NCI-H1048 (cell line): ENCODE results near the gene FYN.

ENCODE experiments used
- DNase-seq: peaks from one replicate; lab custom pipeline; 2025; lab: John Stamatoyannopoulos, UW

Gene FYN

GRCh38 chr6:111880181-111880888 is 7.1 kb upstream of the FYN start:
- DNase-seq = no peak

GRCh38 chr6:111875741-111876140 is 2.5 kb upstream of the FYN start:
- DNase-seq = no peak

GRCh38 chr6:111874025-111874415 is 768 bp upstream of the FYN start:
- no peak for DNase-seq

- no peak for DNase-seq
These were observed 663 bp downstream of the FYN start for GRCh38 chr6:111872401-111873177.

GRCh38 chr6:111871725-111872400 is 1.4 kb downstream of the FYN start:
- no peak for DNase-seq

- DNase-seq = no peak
These were observed 2.0 kb downstream of the FYN start for GRCh38 chr6:111871207-111871606.

GRCh38 chr6:111870742-111871064 is 2.5 kb downstream of the FYN start:
- DNase-seq = no peak

- no peak for DNase-seq
These were observed 3.1 kb downstream of the FYN start for GRCh38 chr6:111870051-111870741.

GRCh38 chr6:111866857-111867256 is 6.4 kb downstream of the FYN start:
- DNase-seq = no peak

GRCh38 chr6:111865909-111866546 is 7.2 kb downstream of the FYN start:
- no peak for DNase-seq

- DNase-seq = no peak
These were observed 8.1 kb downstream of the FYN start for GRCh38 chr6:111865049-111865585.

GRCh38 chr6:111864138-111865048 is 8.9 kb downstream of the FYN start:
- no peak for DNase-seq

GRCh38 chr6:111862741-111863140 is 10.5 kb downstream of the FYN start:
- DNase-seq = no peak

- DNase-seq = no peak
These were observed 10.9 kb downstream of the FYN start for GRCh38 chr6:111862314-111862713.

- DNase-seq = no peak
These were observed 11.8 kb downstream of the FYN start for GRCh38 chr6:111861431-111861885.

- DNase-seq = no peak
These were observed 14.9 kb downstream of the FYN start for GRCh38 chr6:111858347-111858746.

- no peak for DNase-seq
These were observed 15.4 kb downstream of the FYN start for GRCh38 chr6:111857674-111858337.

- DNase-seq = no peak
These were observed 17.5 kb downstream of the FYN start for GRCh38 chr6:111855753-111856152.

GRCh38 chr6:111854683-111855082 is 18.6 kb downstream of the FYN start:
- DNase-seq = no peak

GRCh38 chr6:111852725-111853124 is 20.5 kb downstream of the FYN start:
- no peak for DNase-seq
